Measurements from ENCODE around the gene PTMS.
"Not testable (repeated sequence)": the region's sequence is repeated elsewhere in the genome, so short reads cannot be mapped to it uniquely, and the experiment has no call there.

GRCh38 chr12:6743300-6743699 is 22.9 kb upstream of the PTMS start:
- TF ChIP-seq POLR2AphosphoS5, CTCF, EP300, POLR2A (IDR thresholded peaks at IDR 0.05): not testable (repeated sequence)

Data from upper lobe of left lung (tissue), 4 donors.